CD4-positive, alpha-beta T cell treated with Interferon alpha-2 for 1 hour (primary cell): ENCODE data around the gene UBL4B.

Source experiments
- DNase-seq, 2 donors: peaks; one replicate each; pipeline ENCODE4 v3.0.0-alpha.2; 2020 to 2022

UBL4B gene

DNA sequence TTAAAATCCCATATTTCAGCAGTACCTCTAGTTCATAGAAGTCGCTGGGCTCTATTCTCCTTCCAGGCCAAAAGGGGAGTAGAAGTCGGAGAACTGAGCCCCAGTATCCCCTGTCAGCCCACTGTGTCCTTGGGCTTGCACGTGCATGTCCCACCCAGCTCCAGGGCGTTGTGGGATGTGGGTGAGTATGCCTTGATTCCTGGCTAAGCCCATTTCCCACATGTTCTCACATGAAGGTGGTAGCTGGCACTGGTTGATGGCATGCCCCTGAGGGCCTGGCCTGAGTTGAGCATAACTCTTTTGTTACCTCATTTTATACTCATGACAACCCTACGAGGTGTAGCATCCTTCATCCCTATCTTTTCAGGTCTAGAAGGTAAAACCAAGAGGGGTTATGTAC is 46.0 kb downstream of the UBL4B start:
- DNase-seq: no peak

GRCh38 chr1:110159168-110159567 is 46.9 kb downstream of the UBL4B start:
- DNase-seq: no peak

GRCh38 chr1:110160538-110161100 is 48.4 kb downstream of the UBL4B start:
- DNase-seq: no peak

GRCh38 chr1:110161165-110161564 is 48.9 kb downstream of the UBL4B start:
- no peak for DNase-seq

GRCh38 chr1:110161849-110162248 is 49.6 kb downstream of the UBL4B start:
- DNase-seq: no peak
